Ovary (tissue), 3 donors: ENCODE results near the gene SLC18A3.
A peak's percentile ranks its signal among the peaks of the same experiment; 100 is the strongest.

ENCODE experiments used
- EP300 ChIP-seq: sonication (generic); formaldehyde crosslinking; IDR thresholded peaks from one replicate; pipeline ENCODE4 v1.6.1; 2017; ENCODE audit warnings: antibody characterized with exemption
- POLR2A ChIP-seq: fragments of 450-650 bp; IDR thresholded peaks from one replicate; pipeline ENCODE4 v1.6.1; 2017; ENCODE audit warnings: antibody characterized with exemption, mild to moderate bottlenecking, moderate library complexity
- TF ChIP-seq, protein P1 (sequence below), 3 donors: fragments of 450-650 bp in 2 of 3; fragments of 200-600 bp in 1 of 3; IDR thresholded peaks; one replicate each; pipeline versions ENCODE4 v1.5.1 to v1.8.0; 2016 to 2022; ENCODE audit warnings: antibody characterized with exemption in 3 of 3, mild to moderate bottlenecking in 1 of 3
- donor health status: DM: no; HTN: no; CAD: no.

DNA sequence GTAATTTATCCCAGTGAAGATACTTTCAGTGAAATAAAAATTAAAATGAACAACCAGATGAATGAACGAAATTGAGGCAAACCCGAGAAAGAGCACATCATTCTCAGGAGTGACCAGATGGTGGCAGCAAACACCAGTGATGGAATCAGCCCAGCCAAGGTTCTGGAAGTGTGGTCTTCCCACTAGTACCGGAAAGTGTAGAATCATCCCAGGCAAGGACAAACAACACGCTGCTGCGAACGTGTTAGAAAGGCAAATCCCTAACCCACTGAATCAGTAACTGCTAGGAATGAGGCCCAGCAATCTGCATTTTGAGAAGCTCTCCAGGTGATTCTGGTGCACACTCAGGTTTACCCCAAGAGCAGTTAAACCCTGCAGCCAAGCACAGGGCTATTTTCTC lies 15.5 kb upstream of the SLC18A3 start:
- TF ChIP-seq, protein P1, sequence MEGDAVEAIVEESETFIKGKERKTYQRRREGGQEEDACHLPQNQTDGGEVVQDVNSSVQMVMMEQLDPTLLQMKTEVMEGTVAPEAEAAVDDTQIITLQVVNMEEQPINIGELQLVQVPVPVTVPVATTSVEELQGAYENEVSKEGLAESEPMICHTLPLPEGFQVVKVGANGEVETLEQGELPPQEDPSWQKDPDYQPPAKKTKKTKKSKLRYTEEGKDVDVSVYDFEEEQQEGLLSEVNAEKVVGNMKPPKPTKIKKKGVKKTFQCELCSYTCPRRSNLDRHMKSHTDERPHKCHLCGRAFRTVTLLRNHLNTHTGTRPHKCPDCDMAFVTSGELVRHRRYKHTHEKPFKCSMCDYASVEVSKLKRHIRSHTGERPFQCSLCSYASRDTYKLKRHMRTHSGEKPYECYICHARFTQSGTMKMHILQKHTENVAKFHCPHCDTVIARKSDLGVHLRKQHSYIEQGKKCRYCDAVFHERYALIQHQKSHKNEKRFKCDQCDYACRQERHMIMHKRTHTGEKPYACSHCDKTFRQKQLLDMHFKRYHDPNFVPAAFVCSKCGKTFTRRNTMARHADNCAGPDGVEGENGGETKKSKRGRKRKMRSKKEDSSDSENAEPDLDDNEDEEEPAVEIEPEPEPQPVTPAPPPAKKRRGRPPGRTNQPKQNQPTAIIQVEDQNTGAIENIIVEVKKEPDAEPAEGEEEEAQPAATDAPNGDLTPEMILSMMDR (IDR thresholded peaks at IDR 0.05): peak in 1 of 3 donors; percentile 25
- TF ChIP-seq EP300: no peak
- TF ChIP-seq POLR2A: no peak
